Measurements from ENCODE around the gene FBXW8. TPM values are rescaled to one million over a fixed set of nuclear protein-coding genes. Genes with fewer than 3 reads are reported as not detected.

The FBXW8 gene
- polyA plus RNA-seq, 1 donor: 13.1 TPM

DNA sequence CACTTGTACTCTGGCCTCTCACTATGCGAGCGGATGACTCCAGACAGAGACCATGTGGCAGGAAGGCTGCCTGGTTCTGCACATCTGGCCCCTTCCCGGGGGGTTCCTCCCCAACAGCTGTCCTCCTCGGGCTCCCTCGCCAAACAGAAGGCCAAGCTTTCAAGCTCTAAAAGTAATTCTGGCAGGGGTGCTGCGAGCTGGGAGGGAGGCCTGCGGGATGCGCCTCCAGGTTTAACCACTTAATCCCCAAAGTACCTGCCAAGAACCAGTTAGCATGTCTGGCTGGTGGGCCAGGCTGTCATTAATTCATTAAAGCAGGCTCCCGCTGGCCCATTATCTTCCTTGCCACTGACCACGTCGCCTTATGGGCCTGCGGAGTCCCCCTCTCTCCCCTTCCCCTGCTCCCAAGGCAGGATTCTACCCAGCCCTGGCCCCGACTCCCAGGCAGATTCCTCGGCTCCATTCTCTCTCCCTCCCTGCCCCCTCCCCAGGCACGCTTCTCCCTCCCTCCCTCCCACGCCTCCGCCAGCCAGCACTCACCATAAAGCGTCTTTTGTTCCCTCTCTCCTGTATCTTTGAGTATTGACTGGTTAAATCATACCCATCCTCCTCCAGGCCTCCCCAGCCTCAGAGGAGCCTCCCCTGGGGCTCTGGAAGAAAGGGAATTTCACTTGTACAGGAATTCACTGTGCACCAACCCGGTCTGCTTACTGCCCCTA is 34.4 kb upstream of the FBXW8 start:
- Histone ChIP-seq H3K4me3 (ENCODE audit: low read length) (no peak overlapping the region), H3K27me3 (ENCODE audit: control insufficient read depth, insufficient read depth, low read length) (peaks cover 74% of the 10 kb centered on the region), H3K36me3 (ENCODE audit: control insufficient read depth, insufficient read depth, low read length) (no peaks in the 10 kb centered on the region), H3K4me1 (ENCODE audit: control insufficient read depth, insufficient read depth, low read length) (peaks cover 4% of the 10 kb centered on the region), H3K27ac (ENCODE audit: low read length) (no peak overlapping the region), H3K9me3 (ENCODE audit: control insufficient read depth, low read depth, low read length) (peaks cover 2% of the 10 kb centered on the region)
- WGBS (ENCODE audit: insufficient coverage, low lambda C conversion rate): no CpG with 5 or more reads among the region's 19 CpGs
- peak in 1 of 2 donors; percentile 27 for DNase-seq

GRCh38 chr12:116878567-116879508 is 31.9 kb upstream of the FBXW8 start:
- peak in 1 of 2 donors; percentile 24 for DNase-seq
- peak overlapping the region; percentile 1 for H3K4me3 ChIP-seq (ENCODE audit: low read length)
- H3K36me3 ChIP-seq (ENCODE audit: control insufficient read depth, insufficient read depth, low read length): no peaks in the 10 kb centered on the region
- H3K27me3 ChIP-seq (ENCODE audit: control insufficient read depth, insufficient read depth, low read length): peaks cover 90% of the 10 kb centered on the region
- 0% methylated on average over 11 of the region's 55 CpGs for WGBS (ENCODE audit: insufficient coverage, low lambda C conversion rate)
- H3K27ac ChIP-seq (ENCODE audit: low read length): no peak overlapping the region
- H3K9me3 ChIP-seq (ENCODE audit: control insufficient read depth, low read depth, low read length): peaks cover 2% of the 10 kb centered on the region
- peaks cover 9% of the 10 kb centered on the region for H3K4me1 ChIP-seq (ENCODE audit: control insufficient read depth, insufficient read depth, low read length)

- H3K9me3 ChIP-seq (ENCODE audit: control insufficient read depth, low read depth, low read length): peaks cover 2% of the 10 kb centered on the region
- no peak overlapping the region for H3K4me3 ChIP-seq (ENCODE audit: low read length)
- WGBS (ENCODE audit: insufficient coverage, low lambda C conversion rate): no CpG with 5 or more reads among the region's 52 CpGs
- no peak overlapping the region for H3K27ac ChIP-seq (ENCODE audit: low read length)
- H3K27me3 ChIP-seq (ENCODE audit: control insufficient read depth, insufficient read depth, low read length): peaks cover 90% of the 10 kb centered on the region
- peak in 1 of 2 donors; percentile 13 for DNase-seq
- H3K36me3 ChIP-seq (ENCODE audit: control insufficient read depth, insufficient read depth, low read length): no peaks in the 10 kb centered on the region
- peaks cover 9% of the 10 kb centered on the region for H3K4me1 ChIP-seq (ENCODE audit: control insufficient read depth, insufficient read depth, low read length)
Measured at GRCh38 chr12:116879509-116880212, 31.1 kb upstream of the FBXW8 start.

DNA sequence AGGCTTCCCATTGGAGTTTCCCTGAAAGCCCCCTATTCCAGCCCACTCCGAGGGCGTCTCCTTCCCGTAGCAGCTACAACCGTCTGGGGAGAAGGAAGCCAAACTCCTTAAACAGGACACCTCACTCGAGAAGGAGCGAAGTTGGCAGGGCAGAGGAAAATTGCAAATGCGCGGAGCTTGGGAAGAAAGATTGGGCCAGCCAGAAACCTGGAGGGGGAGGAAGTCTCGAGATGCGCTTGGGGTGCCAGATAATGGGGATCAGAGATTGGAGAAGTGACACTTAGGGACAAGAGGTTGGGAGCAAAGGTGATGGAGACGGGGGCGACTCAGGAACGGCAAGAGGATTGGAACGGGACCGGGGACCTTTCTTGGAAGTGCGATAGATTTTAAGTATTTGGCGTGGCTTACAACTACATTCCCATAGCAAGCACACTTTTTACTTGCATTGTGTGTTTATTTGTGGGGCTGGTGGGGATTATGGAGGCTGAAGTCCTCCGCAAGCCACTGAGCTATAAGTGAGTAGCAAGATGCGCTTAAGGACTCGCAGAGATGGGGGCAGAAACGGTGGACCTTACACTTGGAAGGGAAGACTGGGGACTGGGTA is 30.4 kb upstream of the FBXW8 start:
- no peak overlapping the region for H3K4me3 ChIP-seq (ENCODE audit: low read length)
- no peak for DNase-seq
- peaks cover 9% of the 10 kb centered on the region for H3K4me1 ChIP-seq (ENCODE audit: control insufficient read depth, insufficient read depth, low read length)
- H3K9me3 ChIP-seq (ENCODE audit: control insufficient read depth, low read depth, low read length): peaks cover 2% of the 10 kb centered on the region
- WGBS (ENCODE audit: insufficient coverage, low lambda C conversion rate): 0% methylated on average over 8 of the region's 21 CpGs
- peaks cover 88% of the 10 kb centered on the region for H3K27me3 ChIP-seq (ENCODE audit: control insufficient read depth, insufficient read depth, low read length)
- no peak overlapping the region for H3K27ac ChIP-seq (ENCODE audit: low read length)
- H3K36me3 ChIP-seq (ENCODE audit: control insufficient read depth, insufficient read depth, low read length): no peaks in the 10 kb centered on the region

GRCh38 chr12:116880817-116881324 is 29.9 kb upstream of the FBXW8 start:
- Histone ChIP-seq H3K27ac (ENCODE audit: low read length) (no peak overlapping the region), H3K4me1 (ENCODE audit: control insufficient read depth, insufficient read depth, low read length) (peaks cover 9% of the 10 kb centered on the region), H3K36me3 (ENCODE audit: control insufficient read depth, insufficient read depth, low read length) (no peaks in the 10 kb centered on the region), H3K4me3 (ENCODE audit: low read length) (no peak overlapping the region), H3K9me3 (ENCODE audit: control insufficient read depth, low read depth, low read length) (peaks cover 2% of the 10 kb centered on the region), H3K27me3 (ENCODE audit: control insufficient read depth, insufficient read depth, low read length) (peaks cover 85% of the 10 kb centered on the region)
- peak in 1 of 2 donors; percentile 69 for DNase-seq
- WGBS (ENCODE audit: insufficient coverage, low lambda C conversion rate): no CpG with 5 or more reads among the region's 65 CpGs

GRCh38 chr12:116881325-116881876 is 29.3 kb upstream of the FBXW8 start, which contains the start of gene HRK:
Gene HRK (minus strand): TSS chr12:116881441. CDS start chr12:116881307, 134 bp downstream.
- Histone ChIP-seq H3K36me3 (ENCODE audit: control insufficient read depth, insufficient read depth, low read length) (no peaks in the 10 kb centered on the region), H3K9me3 (ENCODE audit: control insufficient read depth, low read depth, low read length) (peaks cover 2% of the 10 kb centered on the region), H3K27ac (ENCODE audit: low read length) (no peak within 1 kb of the TSS), H3K4me1 (ENCODE audit: control insufficient read depth, insufficient read depth, low read length) (peaks cover 9% of the 10 kb centered on the region), H3K4me3 (ENCODE audit: low read length) (no peak within 1 kb of the TSS), H3K27me3 (ENCODE audit: control insufficient read depth, insufficient read depth, low read length) (peaks cover 80% of the 10 kb centered on the region)
- no CpG with 5 or more reads among the region's 49 CpGs for WGBS (ENCODE audit: insufficient coverage, low lambda C conversion rate)
- DNase-seq: no peak

- Histone ChIP-seq H3K9me3 (ENCODE audit: control insufficient read depth, low read depth, low read length) (peaks cover 2% of the 10 kb centered on the region), H3K4me3 (ENCODE audit: low read length) (no peak overlapping the region), H3K27me3 (ENCODE audit: control insufficient read depth, insufficient read depth, low read length) (peaks cover 74% of the 10 kb centered on the region), H3K27ac (ENCODE audit: low read length) (no peak overlapping the region), H3K36me3 (ENCODE audit: control insufficient read depth, insufficient read depth, low read length) (no peaks in the 10 kb centered on the region), H3K4me1 (ENCODE audit: control insufficient read depth, insufficient read depth, low read length) (peaks cover 9% of the 10 kb centered on the region)
- DNase-seq: no peak
- no CpG with 5 or more reads among the region's 29 CpGs for WGBS (ENCODE audit: insufficient coverage, low lambda C conversion rate)
Measured at GRCh38 chr12:116881877-116882507, 28.8 kb upstream of the FBXW8 start.

DNA sequence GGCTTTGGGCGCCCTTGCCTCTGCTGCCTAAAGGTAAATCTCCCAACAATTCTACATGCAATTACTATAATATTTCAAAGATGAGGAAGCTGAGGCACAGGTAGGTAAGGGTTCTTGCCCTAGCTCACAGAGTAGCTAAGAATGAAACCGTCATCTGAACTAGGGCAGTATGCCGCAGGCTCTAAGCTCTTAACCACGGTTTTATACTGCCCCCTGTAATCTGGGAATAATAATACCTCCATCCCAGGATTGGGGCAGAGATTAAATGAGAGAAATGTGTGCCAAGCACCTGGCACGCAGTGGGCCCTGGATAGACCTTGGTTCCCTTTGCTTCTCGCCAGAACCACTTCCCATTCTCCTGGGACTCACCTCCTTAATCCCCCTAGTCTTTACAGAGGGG is 28.0 kb upstream of the FBXW8 start:
- DNase-seq: no peak
- no peaks in the 10 kb centered on the region for H3K36me3 ChIP-seq (ENCODE audit: control insufficient read depth, insufficient read depth, low read length)
- peaks cover 9% of the 10 kb centered on the region for H3K4me1 ChIP-seq (ENCODE audit: control insufficient read depth, insufficient read depth, low read length)
- no peak overlapping the region for H3K27ac ChIP-seq (ENCODE audit: low read length)
- H3K27me3 ChIP-seq (ENCODE audit: control insufficient read depth, insufficient read depth, low read length): peaks cover 66% of the 10 kb centered on the region
- H3K9me3 ChIP-seq (ENCODE audit: control insufficient read depth, low read depth, low read length): peaks cover 2% of the 10 kb centered on the region
- no CpG with 5 or more reads among the region's 6 CpGs for WGBS (ENCODE audit: insufficient coverage, low lambda C conversion rate)
- no peak overlapping the region for H3K4me3 ChIP-seq (ENCODE audit: low read length)

- H3K27ac ChIP-seq (ENCODE audit: low read length): no peak overlapping the region
- H3K4me1 ChIP-seq (ENCODE audit: control insufficient read depth, insufficient read depth, low read length): peaks cover 5% of the 10 kb centered on the region
- no peak for DNase-seq
- no peaks in the 10 kb centered on the region for H3K9me3 ChIP-seq (ENCODE audit: control insufficient read depth, low read depth, low read length)
- WGBS (ENCODE audit: insufficient coverage, low lambda C conversion rate): no CpG with 5 or more reads among the region's 3 CpGs
- H3K27me3 ChIP-seq (ENCODE audit: control insufficient read depth, insufficient read depth, low read length): peaks cover 45% of the 10 kb centered on the region
- no peaks in the 10 kb centered on the region for H3K36me3 ChIP-seq (ENCODE audit: control insufficient read depth, insufficient read depth, low read length)
- no peak overlapping the region for H3K4me3 ChIP-seq (ENCODE audit: low read length)
Measured at GRCh38 chr12:116884871-116885270, 25.9 kb upstream of the FBXW8 start.

Measured in large intestine (tissue), 3 donors.